DND-41 (cell line): ENCODE measurements around the gene TMEM270.

ENCODE experiments used
- ATAC-seq: fragments of 200-7000 bp; cut with Tn5 transposase; 3 replicates; pipeline ENCODE4 v1.9.1; 2021; ENCODE audit warnings: low read depth; ENCODE audit not compliant: insufficient read depth
- DNase-seq: peaks from one replicate; pipeline ENCODE4 v3.0.0-alpha.2; 2020
- H2AFZ ChIP-seq: 2 replicates; pipeline ENCODE4 v1.6.0; 2012; ENCODE audit warnings: low read depth, low read length
- H3K27ac ChIP-seq: 2 replicates; pipeline ENCODE4 v1.5.1; 2012; ENCODE audit warnings: low read length, inconsistent platforms
- H3K27me3 ChIP-seq: fragments of 200-600 bp; sonication (generic); 2 replicates; pipeline ENCODE4 v1.6.0; 2012; ENCODE audit warnings: low read length, mild to moderate bottlenecking, inconsistent platforms; ENCODE audit not compliant: insufficient read depth, poor library complexity
- H3K36me3 ChIP-seq: 2 replicates; pipeline ENCODE4 v1.5.1; 2012; ENCODE audit warnings: low read length, inconsistent platforms; ENCODE audit not compliant: insufficient read depth
- H3K4me1 ChIP-seq: 2 replicates; pipeline ENCODE4 v1.5.1; 2012; ENCODE audit warnings: mild to moderate bottlenecking, low read length; ENCODE audit not compliant: insufficient read depth
- H3K4me2 ChIP-seq: 2 replicates; pipeline ENCODE4 v1.6.0; 2012; ENCODE audit warnings: mild to moderate bottlenecking, moderate library complexity, low read length, inconsistent platforms; ENCODE audit not compliant: insufficient read depth
- H3K4me3 ChIP-seq, 2 experiments: fragments of 200-600 bp in 1 of 2; shearing (Covaris generic) in 1 of 2; 2 replicates each; pipeline ENCODE4 v1.5.1; 2012 to 2016; ENCODE audit warnings: inconsistent platforms in 2 of 2, low read length in 2 of 2, mild to moderate bottlenecking in 2 of 2, low read depth in 1 of 2, moderate library complexity in 1 of 2
- H3K79me2 ChIP-seq: 2 replicates; pipeline ENCODE4 v1.6.0; 2012; ENCODE audit warnings: low read length, inconsistent platforms; ENCODE audit not compliant: insufficient read depth
- H3K9ac ChIP-seq: 2 replicates; pipeline ENCODE4 v1.6.0; 2012; ENCODE audit warnings: low read depth, mild to moderate bottlenecking, inconsistent platforms, low read length, moderate library complexity
- H3K9me3 ChIP-seq: 2 replicates; pipeline ENCODE4 v1.5.1; 2012; ENCODE audit warnings: low read length, moderate library complexity, mild to moderate bottlenecking, inconsistent platforms; ENCODE audit not compliant: insufficient read depth, severe bottlenecking
- H4K20me1 ChIP-seq: 2 replicates; pipeline ENCODE4 v1.6.0; 2012; ENCODE audit warnings: low read length; ENCODE audit not compliant: insufficient read depth
- EZH2 ChIP-seq: IDR thresholded peaks from 3 replicates; pipeline ENCODE4 v1.6.1; 2012; ENCODE audit warnings: borderline replicate concordance, low read depth, mild to moderate bottlenecking, moderate library complexity, low read length, inconsistent platforms; ENCODE audit not compliant: severe bottlenecking
- TF ChIP-seq, protein P1 (sequence below): IDR thresholded peaks from 2 replicates; pipeline ENCODE4 v1.5.1; 2012; ENCODE audit warnings: borderline replicate concordance, low read length, moderate library complexity, mild to moderate bottlenecking; ENCODE audit not compliant: poor library complexity, severe bottlenecking; ENCODE audit errors: extremely low read depth

The TMEM270 gene

DNA sequence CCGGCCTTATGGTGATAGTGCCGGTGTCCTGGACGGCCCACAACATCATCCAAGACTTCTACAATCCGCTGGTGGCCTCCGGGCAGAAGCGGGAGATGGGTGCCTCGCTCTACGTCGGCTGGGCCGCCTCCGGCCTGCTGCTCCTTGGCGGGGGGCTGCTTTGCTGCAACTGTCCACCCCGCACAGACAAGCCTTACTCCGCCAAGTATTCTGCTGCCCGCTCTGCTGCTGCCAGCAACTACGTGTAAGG lies 29.4 kb upstream of the TMEM270 start:
- Histone ChIP-seq H3K9me3 (no peaks in the 10 kb centered on the region), H3K4me2 (no peak overlapping the region), H3K27ac (no peak overlapping the region), H3K9ac (no peak overlapping the region), H4K20me1 (no peaks in the 10 kb centered on the region), H3K4me1 (peaks cover 9% of the 10 kb centered on the region), H3K4me3 (no peak overlapping the region), H2AFZ (no peak overlapping the region), H3K79me2 (no peaks in the 10 kb centered on the region), H3K27me3 (no peaks in the 10 kb centered on the region), H3K36me3 (no peaks in the 10 kb centered on the region)
- DNase-seq (no peak), ATAC-seq (no peak)
- TF ChIP-seq, protein P1, sequence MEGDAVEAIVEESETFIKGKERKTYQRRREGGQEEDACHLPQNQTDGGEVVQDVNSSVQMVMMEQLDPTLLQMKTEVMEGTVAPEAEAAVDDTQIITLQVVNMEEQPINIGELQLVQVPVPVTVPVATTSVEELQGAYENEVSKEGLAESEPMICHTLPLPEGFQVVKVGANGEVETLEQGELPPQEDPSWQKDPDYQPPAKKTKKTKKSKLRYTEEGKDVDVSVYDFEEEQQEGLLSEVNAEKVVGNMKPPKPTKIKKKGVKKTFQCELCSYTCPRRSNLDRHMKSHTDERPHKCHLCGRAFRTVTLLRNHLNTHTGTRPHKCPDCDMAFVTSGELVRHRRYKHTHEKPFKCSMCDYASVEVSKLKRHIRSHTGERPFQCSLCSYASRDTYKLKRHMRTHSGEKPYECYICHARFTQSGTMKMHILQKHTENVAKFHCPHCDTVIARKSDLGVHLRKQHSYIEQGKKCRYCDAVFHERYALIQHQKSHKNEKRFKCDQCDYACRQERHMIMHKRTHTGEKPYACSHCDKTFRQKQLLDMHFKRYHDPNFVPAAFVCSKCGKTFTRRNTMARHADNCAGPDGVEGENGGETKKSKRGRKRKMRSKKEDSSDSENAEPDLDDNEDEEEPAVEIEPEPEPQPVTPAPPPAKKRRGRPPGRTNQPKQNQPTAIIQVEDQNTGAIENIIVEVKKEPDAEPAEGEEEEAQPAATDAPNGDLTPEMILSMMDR: no peak
- TF ChIP-seq EZH2: no peak

- Histone ChIP-seq H3K4me3 (no peak overlapping the region), H3K9ac (no peak overlapping the region), H3K9me3 (no peaks in the 10 kb centered on the region), H3K27ac (no peak overlapping the region), H3K4me1 (peaks cover 9% of the 10 kb centered on the region), H4K20me1 (no peaks in the 10 kb centered on the region), H2AFZ (no peak overlapping the region), H3K27me3 (no peaks in the 10 kb centered on the region), H3K79me2 (no peaks in the 10 kb centered on the region), H3K36me3 (no peaks in the 10 kb centered on the region), H3K4me2 (no peak overlapping the region)
- ATAC-seq (no peak), DNase-seq (no peak)
- no peak for TF ChIP-seq EZH2
- TF ChIP-seq, protein P1: no peak
These were observed 28.9 kb upstream of the TMEM270 start for GRCh38 chr7:73831834-73832651.

DNA sequence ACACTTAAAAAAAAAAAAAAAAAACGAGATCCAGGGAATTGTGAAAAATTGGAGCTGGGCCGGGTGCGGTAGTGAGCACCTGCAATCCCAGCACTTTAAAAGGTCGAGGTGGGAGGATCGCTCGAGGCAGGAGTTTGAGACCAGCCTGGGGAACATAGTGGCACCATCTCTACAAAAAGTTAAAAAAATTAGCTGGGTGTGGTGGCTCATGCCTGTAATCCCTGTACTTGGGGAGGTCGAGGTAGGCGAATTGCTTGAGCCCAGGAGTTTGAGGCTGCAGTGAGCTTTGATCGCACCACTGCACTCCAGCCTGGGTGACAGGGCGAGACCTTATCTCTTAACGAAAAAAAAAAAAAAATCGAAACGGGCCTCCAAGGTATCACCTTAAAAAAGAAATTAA lies 28.2 kb upstream of the TMEM270 start:
- Histone ChIP-seq H3K4me2 (no peak overlapping the region), H3K4me3 (no peak overlapping the region), H4K20me1 (no peaks in the 10 kb centered on the region), H3K9me3 (no peaks in the 10 kb centered on the region), H3K79me2 (no peaks in the 10 kb centered on the region), H3K27ac (no peak overlapping the region), H2AFZ (no peak overlapping the region), H3K9ac (no peak overlapping the region), H3K4me1 (peaks cover 4% of the 10 kb centered on the region), H3K27me3 (no peaks in the 10 kb centered on the region), H3K36me3 (no peaks in the 10 kb centered on the region)
- ATAC-seq: no peak
- DNase-seq: no peak
- TF ChIP-seq, protein P1: no peak
- TF ChIP-seq EZH2: no peak
